ENCODE measurements around the gene GALP. TPM values are rescaled to one million over a fixed set of nuclear protein-coding genes. Genes with fewer than 3 reads are reported as not detected.
"Not testable (repeated sequence)": the region's sequence is repeated elsewhere in the genome, so short reads cannot be mapped to it uniquely, and the experiment has no call there.

The GALP gene
- total and polyA plus RNA-seq, 2 donors (not counting 3 experiments of a cell fraction or from before 2014, with no cell fraction given): not detected

GRCh38 chr19:56193981-56194640 lies 18.3 kb downstream of the GALP start:
- H4K20me1 ChIP-seq (replicated peaks; ENCODE audit: control insufficient read depth, extremely low read depth, insufficient read depth, low read length): no peaks in the 10 kb centered on the region
- no peak overlapping the region for H3K9ac ChIP-seq (replicated peaks; ENCODE audit: extremely low read depth, insufficient read depth, low read length)
- H3K4me3 ChIP-seq (replicated peaks in 1 of 3; ENCODE audit: insufficient read depth in 1 of 3, low read depth in 1 of 3, low read length in 3 of 3): no peak overlapping the region
- no peaks in the 10 kb centered on the region for H3K79me2 ChIP-seq (ENCODE audit: control insufficient read depth, insufficient read depth, low read length)
- TF ChIP-seq POLR2A (IDR thresholded peaks at IDR 0.05; ENCODE audit: low read depth, low read length) (no peak), POLR2AphosphoS5 (IDR thresholded peaks at IDR 0.05; ENCODE audit: insufficient read depth, low read depth, low read length) (no peak), GATA2 (IDR thresholded peaks at IDR 0.05; ENCODE audit: insufficient read depth, insufficient read length, low read depth, low read length) (no peak), MAX (IDR thresholded peaks at IDR 0.05; ENCODE audit: insufficient read depth, insufficient read length) (no peak), JUN (IDR thresholded peaks at IDR 0.05; ENCODE audit: borderline replicate concordance, insufficient read depth, insufficient read length, low read depth) (no peak), MYC (IDR thresholded peaks at IDR 0.05; ENCODE audit: low read depth, low read length) (no peak), CTCF (IDR thresholded peaks at IDR 0.05; ENCODE audit: extremely low read depth in 1 of 2, insufficient read depth in 1 of 2, low read depth in 1 of 2, low read length in 2 of 2) (no peak)
- H3K9me1 ChIP-seq (replicated peaks; ENCODE audit: control insufficient read depth, extremely low read depth, insufficient read depth, low read length): no peaks in the 10 kb centered on the region
- ChIA-PET CTCF (interaction anchor here (2.0 kb wide), 1 partner anchor 128 kb away, joined by 5 read pairs; no protein-coding TSS in a partner anchor), POLR2A (no interaction called here)
- H3K36me3 ChIP-seq (ENCODE audit: control insufficient read depth in 2 of 2, extremely low read depth in 1 of 2, insufficient read depth in 2 of 2, low read length in 2 of 2): no peaks in the 10 kb centered on the region
- dilution Hi-C loops (cut with MboI; ENCODE audit: extremely low pct_ligation_motif_present, low sequenced_read_pairs): no loop called here
- FAIRE-seq: no peak
- H3K4me2 ChIP-seq (ENCODE audit: insufficient read depth, low read length): no peak overlapping the region
- no peak overlapping the region for H2AFZ ChIP-seq (ENCODE audit: low read depth, low read length)
- no peaks in the 10 kb centered on the region for H3K9me3 ChIP-seq (replicated peaks; ENCODE audit: control insufficient read depth, insufficient read depth, low read length)
- H3K4me1 ChIP-seq (ENCODE audit: control insufficient read depth, extremely low read depth, insufficient read depth, low read length): no peaks in the 10 kb centered on the region
- DNase-seq (ENCODE audit: low read depth, low spot score): no peak
- no peak overlapping the region for H3K27ac ChIP-seq (ENCODE audit: insufficient read depth, low read depth, low read length)
- BruUV-seq (replicated peaks): no TSS peak
- intact Hi-C loops (cut with micrococcal nuclease): no loop called here
- H3K27me3 ChIP-seq (ENCODE audit: control insufficient read depth in 2 of 2, insufficient read depth in 2 of 2, low read length in 2 of 2): no peaks in the 10 kb centered on the region

GRCh38 chr19:56197646-56198045 lies 21.8 kb downstream of the GALP start, which contains the start of gene ZSCAN5B:
ZSCAN5B (minus strand) TSS chr19:56197783; CDS start chr19:56193052, 4,731 bp downstream.
- H3K9ac ChIP-seq (replicated peaks; ENCODE audit: extremely low read depth, insufficient read depth, low read length); POLR2A ChIA-PET; dilution Hi-C loops (cut with MboI; ENCODE audit: extremely low pct_ligation_motif_present, low sequenced_read_pairs); H3K4me2 ChIP-seq (ENCODE audit: insufficient read depth, low read length); intact Hi-C loops (cut with micrococcal nuclease); BruUV-seq (replicated peaks); H3K4me3 ChIP-seq (replicated peaks in 1 of 3; ENCODE audit: insufficient read depth in 1 of 3, low read depth in 1 of 3, low read length in 3 of 3); H3K9me3 ChIP-seq (replicated peaks; ENCODE audit: control insufficient read depth, insufficient read depth, low read length); H3K27ac ChIP-seq (ENCODE audit: insufficient read depth, low read depth, low read length); H3K4me1 ChIP-seq (ENCODE audit: control insufficient read depth, extremely low read depth, insufficient read depth, low read length); H2AFZ ChIP-seq (ENCODE audit: low read depth, low read length); H3K36me3 ChIP-seq (ENCODE audit: control insufficient read depth in 2 of 2, extremely low read depth in 1 of 2, insufficient read depth in 2 of 2, low read length in 2 of 2); H3K79me2 ChIP-seq (ENCODE audit: control insufficient read depth, insufficient read depth, low read length); FAIRE-seq; H3K27me3 ChIP-seq (ENCODE audit: control insufficient read depth in 2 of 2, insufficient read depth in 2 of 2, low read length in 2 of 2); H4K20me1 ChIP-seq (replicated peaks; ENCODE audit: control insufficient read depth, extremely low read depth, insufficient read depth, low read length); H3K9me1 ChIP-seq (replicated peaks; ENCODE audit: control insufficient read depth, extremely low read depth, insufficient read depth, low read length); DNase-seq (ENCODE audit: low read depth, low spot score): not testable (repeated sequence)
- CTCF ChIA-PET: interaction anchor here (1.2 kb wide), 1 partner anchor 55 kb away, joined by 3 read pairs; no protein-coding TSS in a partner anchor
